Measurements from ENCODE around the gene CNTN6. TPM values are rescaled to one million over a fixed set of nuclear protein-coding genes. Genes with fewer than 3 reads are reported as not detected.

Gene CNTN6
- total RNA-seq, 2 donors from 2014 or later, result not detected

DNA sequence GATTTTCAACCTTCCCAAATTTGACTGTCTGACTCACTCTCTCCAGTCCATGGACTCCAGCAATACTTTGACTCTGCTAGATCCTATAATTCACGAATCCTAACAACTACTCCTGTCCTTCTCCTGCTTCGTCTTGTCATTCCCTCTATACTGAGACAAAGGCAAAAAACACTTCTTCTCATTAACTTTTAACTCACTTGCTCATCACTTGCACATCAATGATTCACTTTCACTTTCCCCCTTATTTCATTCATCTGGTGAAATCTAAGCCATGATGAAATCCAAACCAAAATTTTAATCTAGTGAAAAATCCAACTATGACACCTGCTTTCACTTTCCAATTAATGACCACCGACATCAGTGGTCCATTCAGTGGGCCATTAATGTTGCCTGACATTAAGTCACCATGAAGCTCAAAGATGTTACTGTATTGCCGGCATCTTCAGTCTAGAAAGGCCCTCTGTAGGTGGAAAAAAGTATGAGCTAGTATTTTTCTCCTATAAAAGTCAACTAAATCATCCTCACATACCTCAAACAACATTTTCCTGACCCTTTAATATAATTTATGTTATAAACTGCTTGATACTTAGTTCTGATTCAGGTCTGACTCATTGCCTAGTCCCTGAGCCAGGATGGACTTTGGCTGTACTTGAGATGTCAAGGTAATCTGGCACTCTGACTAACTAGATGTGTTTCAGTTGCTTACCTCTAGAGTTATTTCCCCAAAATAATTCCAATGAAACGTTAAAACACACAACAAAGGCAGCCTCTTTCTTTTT lies 158.6 kb downstream of the CNTN6 start:
- H3K27ac ChIP-seq, result no peak overlapping the region
- WGBS, 2 donors, result 41 to 45% methylated on average over 5 of the region's 5 CpGs
- TF ChIP-seq, protein P1, sequence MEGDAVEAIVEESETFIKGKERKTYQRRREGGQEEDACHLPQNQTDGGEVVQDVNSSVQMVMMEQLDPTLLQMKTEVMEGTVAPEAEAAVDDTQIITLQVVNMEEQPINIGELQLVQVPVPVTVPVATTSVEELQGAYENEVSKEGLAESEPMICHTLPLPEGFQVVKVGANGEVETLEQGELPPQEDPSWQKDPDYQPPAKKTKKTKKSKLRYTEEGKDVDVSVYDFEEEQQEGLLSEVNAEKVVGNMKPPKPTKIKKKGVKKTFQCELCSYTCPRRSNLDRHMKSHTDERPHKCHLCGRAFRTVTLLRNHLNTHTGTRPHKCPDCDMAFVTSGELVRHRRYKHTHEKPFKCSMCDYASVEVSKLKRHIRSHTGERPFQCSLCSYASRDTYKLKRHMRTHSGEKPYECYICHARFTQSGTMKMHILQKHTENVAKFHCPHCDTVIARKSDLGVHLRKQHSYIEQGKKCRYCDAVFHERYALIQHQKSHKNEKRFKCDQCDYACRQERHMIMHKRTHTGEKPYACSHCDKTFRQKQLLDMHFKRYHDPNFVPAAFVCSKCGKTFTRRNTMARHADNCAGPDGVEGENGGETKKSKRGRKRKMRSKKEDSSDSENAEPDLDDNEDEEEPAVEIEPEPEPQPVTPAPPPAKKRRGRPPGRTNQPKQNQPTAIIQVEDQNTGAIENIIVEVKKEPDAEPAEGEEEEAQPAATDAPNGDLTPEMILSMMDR (IDR thresholded peaks at IDR 0.05), result no peak
- no peak for TF ChIP-seq POLR2A (IDR thresholded peaks at IDR 0.05)
- no peaks in the 10 kb centered on the region for H3K36me3 ChIP-seq (replicated peaks in 1 of 2; ENCODE audit: insufficient read depth in 1 of 2, low read depth in 2 of 2)
- intact Hi-C loops (cut with DNase I), result no loop called here
- H3K4me1 ChIP-seq, result no peaks in the 10 kb centered on the region
- no peaks in the 10 kb centered on the region for H3K9me3 ChIP-seq
- ATAC-seq (no peak), DNase-seq (no peak)
- H3K27me3 ChIP-seq, result no peaks in the 10 kb centered on the region
- H3K4me3 ChIP-seq, result no peak overlapping the region

DNA sequence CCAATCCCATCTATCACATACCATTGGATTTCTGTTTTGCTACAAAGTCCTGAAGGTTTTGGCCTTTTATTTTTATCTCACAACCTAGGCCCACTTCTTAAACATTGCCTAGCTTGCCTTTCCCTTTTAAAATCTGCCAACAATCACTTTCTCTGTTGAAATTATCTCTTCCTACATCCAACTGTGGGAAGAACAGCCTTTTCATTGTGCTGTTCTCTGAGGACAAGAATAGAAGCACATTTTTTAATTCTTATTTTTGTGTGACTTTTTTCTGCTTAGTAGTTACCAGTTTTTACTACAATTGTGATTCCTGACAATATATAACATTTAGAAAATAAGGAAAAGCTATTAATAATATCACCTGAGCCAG lies 159.2 kb downstream of the CNTN6 start:
- H3K4me1 ChIP-seq, result no peaks in the 10 kb centered on the region
- H3K27me3 ChIP-seq, result no peaks in the 10 kb centered on the region
- DNase-seq (no peak), ATAC-seq (no peak)
- intact Hi-C loops (cut with DNase I), result no loop called here
- H3K9me3 ChIP-seq, result no peaks in the 10 kb centered on the region
- TF ChIP-seq POLR2A (IDR thresholded peaks at IDR 0.05), result no peak
- TF ChIP-seq, protein P1 (IDR thresholded peaks at IDR 0.05), result no peak
- no peaks in the 10 kb centered on the region for H3K36me3 ChIP-seq (replicated peaks in 1 of 2; ENCODE audit: insufficient read depth in 1 of 2, low read depth in 2 of 2)
- H3K4me3 ChIP-seq, result no peak overlapping the region
- no peak overlapping the region for H3K27ac ChIP-seq

DNA sequence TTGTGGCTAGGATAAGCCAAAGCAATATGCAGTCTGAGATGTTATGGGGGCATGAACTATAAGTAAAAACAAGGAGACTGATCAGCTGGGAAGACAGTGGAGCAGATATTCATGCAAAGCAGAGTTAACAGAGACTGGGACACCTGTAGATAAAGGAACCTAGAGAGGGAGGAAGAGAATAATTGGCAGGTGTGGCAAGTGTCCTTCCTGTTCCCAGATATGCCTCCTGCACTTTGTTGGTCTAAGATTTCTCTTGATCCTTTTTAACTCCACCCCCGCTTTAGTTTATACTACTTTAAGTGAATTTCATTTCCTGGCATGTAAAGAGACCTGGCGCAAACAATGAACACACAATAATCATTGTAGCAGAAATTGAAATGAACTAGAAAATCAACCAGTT lies 169.4 kb downstream of the CNTN6 start:
- H3K36me3 ChIP-seq (replicated peaks in 1 of 2; ENCODE audit: insufficient read depth in 1 of 2, low read depth in 2 of 2), result no peaks in the 10 kb centered on the region
- no peak for ATAC-seq
- no peak for DNase-seq
- H3K4me3 ChIP-seq, result no peak overlapping the region
- no peak overlapping the region for H3K27ac ChIP-seq
- intact Hi-C loops (cut with DNase I), result no loop called here
- TF ChIP-seq POLR2A (IDR thresholded peaks at IDR 0.05), result no peak
- TF ChIP-seq, protein P1 (IDR thresholded peaks at IDR 0.05), result no peak
- no peaks in the 10 kb centered on the region for H3K4me1 ChIP-seq
- H3K9me3 ChIP-seq, result no peaks in the 10 kb centered on the region
- H3K27me3 ChIP-seq, result no peaks in the 10 kb centered on the region
- 84 to 86% methylated on average over 2 of the region's 2 CpGs for WGBS, 2 donors

DNA sequence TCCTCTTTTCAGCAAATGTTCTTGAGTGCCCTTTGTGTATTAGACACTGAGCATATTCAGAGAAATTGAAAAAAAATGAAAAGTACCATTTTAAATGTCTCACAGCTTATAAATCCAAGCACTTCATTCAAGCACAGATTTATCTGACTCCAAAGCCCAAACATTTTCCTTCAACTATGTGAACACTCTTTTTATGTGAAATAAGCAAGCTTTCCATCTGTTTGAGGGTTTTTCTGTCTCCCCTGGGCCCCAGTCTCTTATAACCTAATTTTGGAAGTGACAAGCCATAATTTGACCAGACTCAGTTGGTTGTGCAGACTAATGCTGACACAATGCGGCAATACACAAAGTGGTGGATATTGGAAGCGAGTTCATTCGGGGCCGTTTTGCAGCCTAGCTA lies 170.3 kb downstream of the CNTN6 start:
- H3K4me3 ChIP-seq, result no peak overlapping the region
- no peak for ATAC-seq
- H3K9me3 ChIP-seq, result no peaks in the 10 kb centered on the region
- no peak overlapping the region for H3K27ac ChIP-seq
- DNase-seq, result no peak
- intact Hi-C loops (cut with DNase I), result no loop called here
- 90 to 94% methylated on average over 4 of the region's 4 CpGs for WGBS, 2 donors
- H3K4me1 ChIP-seq, result no peaks in the 10 kb centered on the region
- no peak for TF ChIP-seq POLR2A (IDR thresholded peaks at IDR 0.05)
- TF ChIP-seq, protein P1 (IDR thresholded peaks at IDR 0.05), result no peak
- H3K36me3 ChIP-seq (replicated peaks in 1 of 2; ENCODE audit: insufficient read depth in 1 of 2, low read depth in 2 of 2), result no peaks in the 10 kb centered on the region
- no peaks in the 10 kb centered on the region for H3K27me3 ChIP-seq

DNA sequence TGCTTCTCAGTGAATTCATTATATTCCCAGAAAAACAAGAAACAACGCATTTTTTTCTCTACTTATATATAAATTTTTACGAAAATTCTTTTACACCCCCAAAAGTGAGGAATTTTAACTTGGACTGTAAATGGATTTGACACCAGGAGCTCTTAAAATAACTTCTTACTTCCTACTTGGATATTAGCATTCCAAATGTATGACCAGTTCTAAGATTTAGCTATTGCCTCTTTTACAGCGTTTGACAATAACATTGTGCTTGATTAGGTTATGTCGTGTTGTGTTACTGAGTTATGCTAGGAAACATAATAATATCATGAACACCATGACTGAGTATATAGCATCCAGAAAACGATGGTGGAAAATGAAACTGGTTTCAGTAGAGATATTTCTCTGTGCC lies 177.0 kb downstream of the CNTN6 start:
- intact Hi-C loops (cut with DNase I), result no loop called here
- DNase-seq, result no peak

More for the DNA sequence above, 177.0 kb downstream of the CNTN6 start:
- Histone ChIP-seq H3K27ac (no peak overlapping the region), H3K4me3 (no peak overlapping the region), H3K9me3 (no peaks in the 10 kb centered on the region), H3K27me3 (no peaks in the 10 kb centered on the region), H3K36me3 (replicated peaks in 1 of 2; ENCODE audit: insufficient read depth in 1 of 2, low read depth in 2 of 2) (no peaks in the 10 kb centered on the region), H3K4me1 (no peaks in the 10 kb centered on the region)
- WGBS, 2 donors, result 57 to 64% methylated on average over 5 of the region's 5 CpGs
- ATAC-seq, result no peak
- TF ChIP-seq POLR2A (IDR thresholded peaks at IDR 0.05), result no peak
- TF ChIP-seq, protein P1 (IDR thresholded peaks at IDR 0.05), result no peak

Data from body of pancreas (tissue), 4 donors.